Endothelial cell of coronary artery (primary cell): ENCODE data around the gene KRTAP1-1. TPM values are rescaled to one million over a fixed set of nuclear protein-coding genes. Genes with fewer than 3 reads are reported as not detected.

Experiments
- total RNA-seq: library from RNA; depleted of rRNA; stranded (reverse); fragments of >200 nt; gene quantifications from 2 replicates; pipeline ENCODE4 v1.2.3, GENCODE V29; 2014

Gene KRTAP1-1
- not detected in 2 replicates for total RNA-seq

DNA sequence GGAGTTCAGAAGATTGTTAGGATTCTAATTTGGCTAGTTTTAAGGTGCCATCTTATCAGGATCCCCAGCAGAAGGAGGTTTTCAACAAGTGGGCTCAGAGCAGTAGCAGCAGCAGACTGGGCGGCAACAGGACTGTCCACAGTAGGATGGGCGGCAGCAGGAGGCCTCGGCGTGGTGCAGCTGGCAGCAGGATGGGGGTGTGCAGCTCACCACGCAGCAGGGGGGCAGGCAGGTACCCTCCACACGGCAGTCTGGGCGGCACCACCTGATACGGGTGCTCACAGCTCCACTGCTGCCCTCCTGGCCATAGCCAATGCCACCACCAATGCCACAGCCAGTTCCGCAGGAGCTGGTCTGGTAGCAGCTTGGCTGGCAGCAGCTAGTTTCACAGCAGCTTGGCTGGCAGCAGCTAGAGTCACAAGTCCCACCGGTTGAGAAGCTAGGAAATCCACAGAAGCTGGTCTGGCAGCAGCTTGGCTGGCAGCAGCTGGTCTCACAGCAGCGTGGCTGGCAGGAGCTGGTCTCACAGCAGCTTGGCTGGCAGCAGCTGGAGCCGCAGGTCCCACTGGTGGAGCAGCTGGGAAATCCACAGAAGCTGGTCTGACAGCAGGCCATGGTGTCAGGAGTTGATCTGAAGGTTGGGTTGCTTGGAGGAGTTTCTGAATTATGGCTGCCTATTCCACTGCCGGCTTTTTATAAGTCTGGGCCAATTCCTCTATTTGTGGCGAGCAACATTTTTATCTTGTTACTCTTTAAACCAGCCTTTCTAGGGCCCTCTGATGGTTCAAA is at the start of gene KRTAP1-1:
TSS of gene KRTAP1-1 (minus strand) at position 668 of the 789 bp plus-strand sequence. CDS start at position 615, 53 bp downstream.

DNA sequence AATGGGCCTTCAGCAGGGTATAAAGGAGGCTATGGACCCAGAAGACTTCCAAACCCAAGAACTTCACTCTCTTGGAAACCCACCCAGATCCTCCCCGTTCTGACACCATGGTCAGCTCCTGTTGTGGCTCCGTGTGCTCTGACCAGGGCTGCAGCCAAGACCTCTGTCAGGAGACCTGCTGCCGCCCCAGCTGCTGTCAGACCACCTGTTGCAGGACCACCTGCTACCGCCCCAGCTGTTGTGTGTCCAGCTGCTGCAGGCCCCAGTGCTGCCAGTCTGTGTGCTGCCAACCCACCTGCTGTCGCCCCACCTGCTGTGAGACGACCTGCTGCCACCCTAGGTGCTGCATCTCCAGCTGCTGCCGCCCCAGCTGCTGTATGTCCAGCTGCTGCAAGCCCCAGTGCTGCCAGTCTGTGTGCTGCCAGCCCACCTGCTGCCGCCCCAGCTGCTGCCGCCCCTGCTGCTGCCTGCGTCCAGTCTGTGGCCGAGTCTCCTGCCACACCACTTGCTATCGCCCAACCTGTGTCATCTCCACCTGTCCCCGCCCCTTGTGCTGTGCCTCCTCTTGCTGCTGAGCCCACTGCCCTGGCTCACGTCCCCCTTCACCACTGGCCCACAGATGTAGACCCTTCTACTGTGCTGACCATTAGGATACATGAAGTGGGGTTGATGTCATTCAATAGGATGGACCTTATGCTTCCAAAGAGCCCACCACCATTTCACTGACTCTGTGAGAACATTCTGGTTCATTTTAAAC is 43.0 kb upstream of the KRTAP1-1 start, which contains the start of gene KRTAP4-7:
TSS of gene KRTAP4-7 (plus strand) at position 51 of the 757 bp plus-strand sequence. CDS start at position 108, 57 bp downstream.

DNA sequence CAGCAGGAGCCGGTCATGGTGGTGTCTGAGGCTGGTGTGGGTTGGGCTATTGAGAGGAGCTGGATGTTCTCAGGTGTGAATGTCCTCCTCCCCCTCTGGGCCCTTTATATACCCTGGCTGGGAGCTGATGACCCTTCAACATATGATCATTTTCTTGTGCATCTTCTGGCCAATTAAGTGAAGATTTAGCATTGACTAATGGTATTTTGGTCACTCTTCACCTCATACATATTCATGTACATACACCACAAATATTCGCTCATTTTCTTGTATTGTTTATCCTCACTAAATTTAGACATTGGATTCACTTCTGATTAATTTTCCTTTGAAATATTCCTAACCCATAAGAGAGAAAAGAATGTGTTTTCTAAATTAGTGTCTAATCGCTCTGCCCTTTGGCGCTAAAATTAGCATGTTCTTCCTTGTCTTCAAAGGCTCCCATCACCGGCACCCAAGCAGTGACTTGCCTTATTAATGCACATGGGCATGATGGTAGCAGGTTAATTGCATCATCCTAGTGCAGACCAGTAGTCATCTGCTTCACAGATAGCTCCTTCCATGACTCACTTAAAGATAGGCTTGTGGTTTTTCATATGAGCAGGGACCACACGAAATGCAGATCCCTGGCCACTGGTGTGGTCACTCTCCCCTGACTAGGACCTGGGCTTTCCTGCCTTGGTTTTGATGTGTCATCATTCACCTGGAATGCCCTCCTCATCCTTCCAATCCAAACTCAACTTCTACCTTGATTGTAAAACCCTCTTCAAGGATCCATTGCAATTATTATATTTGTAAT is 24.8 kb upstream of the KRTAP1-1 start, which contains the start of gene KRTAP2-4:
TSS of gene KRTAP2-4 (minus strand) at position 51 of the 796 bp plus-strand sequence. CDS start at position 17, 34 bp downstream.

GRCh38 chr17:41060052-41060604 is 18.9 kb upstream of the KRTAP1-1 start, which contains the start of gene KRTAP2-3:
KRTAP2-3 (minus strand) TSS chr17:41060114; CDS start chr17:41060050, 64 bp downstream.

DNA sequence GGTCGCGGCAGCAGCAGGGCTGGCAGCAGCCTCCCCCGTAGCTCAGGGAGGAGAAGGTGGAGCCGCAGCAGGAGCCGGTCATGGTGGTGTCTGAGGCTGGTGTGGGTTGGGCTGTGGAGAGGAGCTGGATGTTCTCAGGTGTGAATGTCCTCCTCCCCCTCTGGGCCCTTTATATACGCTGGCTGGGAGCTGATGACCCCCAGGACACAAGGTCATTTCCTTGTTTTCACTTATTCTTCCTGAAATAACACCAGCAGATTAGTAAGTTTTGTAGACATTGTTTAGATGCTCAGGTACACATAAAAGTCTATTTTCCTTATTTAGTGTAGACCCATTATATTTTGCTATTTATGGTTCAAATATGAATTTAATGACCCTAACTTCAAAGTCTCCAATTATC is 13.9 kb upstream of the KRTAP1-1 start, which contains the start of gene KRTAP2-2:
TSS of gene KRTAP2-2 (minus strand) at position 101 of the 400 bp plus-strand sequence. CDS start at position 82, 19 bp downstream.

GRCh38 chr17:41046735-41047465 is 5.7 kb upstream of the KRTAP1-1 start, which contains the start of gene KRTAP2-1:
KRTAP2-1 (minus strand) TSS chr17:41047316; CDS start chr17:41047267, 49 bp downstream.

GRCh38 chr17:41034346-41034935 is 6.8 kb downstream of the KRTAP1-1 start, which contains the start of gene KRTAP1-3:
KRTAP1-3 (minus strand) TSS chr17:41034874; CDS start chr17:41034821, 53 bp downstream.

GRCh38 chr17:41029633-41030245 is 11.5 kb downstream of the KRTAP1-1 start, which contains the start of gene KRTAP1-4:
KRTAP1-4 (minus strand) TSS chr17:41030195; CDS start chr17:41030078, 117 bp downstream.

GRCh38 chr17:41026715-41027471 is 14.4 kb downstream of the KRTAP1-1 start, which contains the start of gene KRTAP1-5:
KRTAP1-5 (minus strand) TSS chr17:41027208; CDS start chr17:41027155, 53 bp downstream.

GRCh38 chr17:41008811-41009210 is 32.4 kb downstream of the KRTAP1-1 start, which contains the start of gene KRTAP3-1:
KRTAP3-1 (minus strand) TSS chr17:41009128; CDS start chr17:41009074, 54 bp downstream.

DNA sequence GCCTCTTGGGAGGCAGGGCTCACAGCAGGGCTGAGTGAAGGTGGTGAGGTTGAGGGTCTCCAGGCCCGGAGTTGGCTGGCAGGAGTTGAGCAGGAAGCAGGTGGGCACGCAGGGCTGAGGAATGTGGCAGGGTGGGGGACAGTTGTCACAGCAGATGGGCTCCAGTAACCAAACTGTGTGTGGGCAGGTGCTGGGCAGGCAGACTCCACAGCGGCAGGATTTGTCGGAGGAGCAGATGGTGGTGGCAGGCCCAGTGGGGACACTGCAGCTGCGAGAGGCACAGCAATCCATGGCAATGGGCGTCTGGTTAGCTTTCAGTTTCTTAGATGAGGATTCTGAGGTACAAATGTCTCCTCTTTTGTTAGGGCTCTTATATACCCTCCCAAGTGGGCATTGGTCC is 41.7 kb downstream of the KRTAP1-1 start, which contains the start of gene KRTAP3-2:
TSS of gene KRTAP3-2 (minus strand) at position 344 of the 400 bp plus-strand sequence. CDS start at position 291, 53 bp downstream.

DNA sequence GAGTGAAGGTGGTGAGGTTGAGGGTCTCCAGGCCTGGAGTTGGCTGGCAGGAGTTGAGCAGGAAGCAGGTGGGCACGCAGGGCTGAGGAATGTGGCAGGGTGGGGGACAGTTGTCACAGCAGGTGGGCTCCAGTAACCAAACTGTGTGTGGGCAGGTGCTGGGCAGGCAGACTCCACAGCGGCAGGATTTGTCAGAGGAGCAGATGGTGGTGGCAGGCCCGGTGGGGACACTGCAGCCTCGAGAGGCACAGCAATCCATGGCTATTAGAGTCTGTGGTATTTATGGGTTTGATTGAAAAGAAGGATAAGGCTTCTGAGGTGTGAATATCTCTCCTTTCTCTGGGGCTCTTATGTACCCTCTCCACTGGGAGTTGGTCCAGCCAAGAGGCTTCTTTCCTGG is 47.4 kb downstream of the KRTAP1-1 start, which contains the start of gene KRTAP3-3:
TSS of gene KRTAP3-3 (minus strand) at position 326 of the 400 bp plus-strand sequence. CDS start at position 259, 67 bp downstream.

Other genes with a start within 250 kb of the KRTAP1-1 start
- gene KRT28, start 241.5 kb downstream of the KRTAP1-1 start, total RNA-seq, result not detected in 2 replicates
- gene KRT10, start 218.8 kb downstream of the KRTAP1-1 start, total RNA-seq, result 2.7 and 4.0 TPM in 2 replicates
- gene KRT12, start 174.2 kb downstream of the KRTAP1-1 start, total RNA-seq, result not detected in 2 replicates
- not detected in 2 replicates for gene KRT20, start 156.2 kb downstream of the KRTAP1-1 start, total RNA-seq
- gene KRT23, start 103.8 kb downstream of the KRTAP1-1 start, total RNA-seq, result not detected in 2 replicates
- not detected in 2 replicates for gene KRT39, start 74.5 kb downstream of the KRTAP1-1 start, total RNA-seq
- not detected in 2 replicates for gene KRT40, start 57.1 kb downstream of the KRTAP1-1 start, total RNA-seq
- not detected in 2 replicates for gene KRTAP3-3, start 47.3 kb downstream of the KRTAP1-1 start, total RNA-seq
- not detected in 2 replicates for gene KRTAP3-2, start 41.5 kb downstream of the KRTAP1-1 start, total RNA-seq
- gene KRTAP3-1, start 32.3 kb downstream of the KRTAP1-1 start, total RNA-seq, result not detected in 2 replicates
- not detected in 2 replicates for gene KRTAP1-5, start 14.2 kb downstream of the KRTAP1-1 start, total RNA-seq
- not detected in 2 replicates for gene KRTAP1-4, start 11.3 kb downstream of the KRTAP1-1 start, total RNA-seq
- gene KRTAP1-3, start 6.6 kb downstream of the KRTAP1-1 start, total RNA-seq, result not detected in 2 replicates
- gene KRTAP2-1, start 5.9 kb upstream of the KRTAP1-1 start, total RNA-seq, result not detected in 2 replicates
- gene KRTAP2-2, start 13.8 kb upstream of the KRTAP1-1 start, total RNA-seq, result not detected in 2 replicates
- not detected in 2 replicates for gene KRTAP2-3, start 18.7 kb upstream of the KRTAP1-1 start, total RNA-seq
- gene KRTAP2-4, start 24.4 kb upstream of the KRTAP1-1 start, total RNA-seq, result not detected in 2 replicates
- not detected in 2 replicates for gene KRTAP4-7, start 42.7 kb upstream of the KRTAP1-1 start, total RNA-seq
- gene KRTAP4-8, start 56.7 kb upstream of the KRTAP1-1 start, total RNA-seq, result not detected in 2 replicates
- not detected in 2 replicates for gene KRTAP4-16, start 60.8 kb upstream of the KRTAP1-1 start, total RNA-seq
- gene KRTAP4-9, start 63.9 kb upstream of the KRTAP1-1 start, total RNA-seq, result not detected in 2 replicates
- gene KRTAP4-11, start 76.9 kb upstream of the KRTAP1-1 start, total RNA-seq, result not detected in 2 replicates
- gene KRTAP4-12, start 82.7 kb upstream of the KRTAP1-1 start, total RNA-seq, result not detected in 2 replicates
- not detected in 2 replicates for gene KRTAP4-6, start 99.1 kb upstream of the KRTAP1-1 start, total RNA-seq
- gene KRTAP4-5, start 108.4 kb upstream of the KRTAP1-1 start, total RNA-seq, result not detected in 2 replicates
- not detected in 2 replicates for gene KRTAP4-4, start 119.3 kb upstream of the KRTAP1-1 start, total RNA-seq
- not detected in 2 replicates for gene KRTAP4-3, start 126.8 kb upstream of the KRTAP1-1 start, total RNA-seq
- not detected in 2 replicates for gene KRTAP4-2, start 136.8 kb upstream of the KRTAP1-1 start, total RNA-seq
- gene KRTAP4-1, start 143.5 kb upstream of the KRTAP1-1 start, total RNA-seq, result not detected in 2 replicates
- not detected in 2 replicates for gene KRTAP9-1, start 148.4 kb upstream of the KRTAP1-1 start, total RNA-seq
- not detected in 2 replicates for gene KRTAP9-2, start 185.2 kb upstream of the KRTAP1-1 start, total RNA-seq
- not detected in 2 replicates for gene KRTAP9-3, start 191.0 kb upstream of the KRTAP1-1 start, total RNA-seq
- gene KRTAP9-8, start 196.5 kb upstream of the KRTAP1-1 start, total RNA-seq, result not detected in 2 replicates
- gene KRTAP9-4, start 208.2 kb upstream of the KRTAP1-1 start, total RNA-seq, result not detected in 2 replicates
- not detected in 2 replicates for gene KRTAP9-9, start 213.9 kb upstream of the KRTAP1-1 start, total RNA-seq
- not detected in 2 replicates for gene KRTAP9-6, start 223.9 kb upstream of the KRTAP1-1 start, total RNA-seq
- not detected in 2 replicates for gene KRTAP9-7, start 234.2 kb upstream of the KRTAP1-1 start, total RNA-seq